ENCODE results near the gene TTN.

Gene TTN

DNA sequence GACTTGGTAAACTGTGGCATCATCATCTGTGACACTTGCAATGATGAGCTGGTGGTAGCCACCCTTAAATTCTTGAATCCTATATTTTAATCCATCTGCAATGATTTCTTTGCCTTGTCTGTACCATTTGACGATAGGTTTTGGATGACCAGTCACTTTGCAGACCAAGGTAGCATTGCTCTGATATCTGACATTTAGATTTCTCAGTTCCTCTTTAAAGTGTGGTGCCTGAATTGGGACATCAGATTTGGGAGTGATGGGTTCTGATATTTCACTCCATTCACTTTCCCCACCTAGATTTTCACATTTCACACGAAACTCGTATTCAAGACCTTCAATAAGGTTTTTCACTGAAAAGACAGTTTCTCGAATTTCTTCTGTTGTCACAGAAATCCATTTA lies 271.2 kb downstream of the TTN start:
- no peak overlapping the region for H3K27ac ChIP-seq
- POLR2A ChIA-PET (ENCODE audit: low non-redundant PET), result no interaction called here
- TF ChIP-seq, protein P1, sequence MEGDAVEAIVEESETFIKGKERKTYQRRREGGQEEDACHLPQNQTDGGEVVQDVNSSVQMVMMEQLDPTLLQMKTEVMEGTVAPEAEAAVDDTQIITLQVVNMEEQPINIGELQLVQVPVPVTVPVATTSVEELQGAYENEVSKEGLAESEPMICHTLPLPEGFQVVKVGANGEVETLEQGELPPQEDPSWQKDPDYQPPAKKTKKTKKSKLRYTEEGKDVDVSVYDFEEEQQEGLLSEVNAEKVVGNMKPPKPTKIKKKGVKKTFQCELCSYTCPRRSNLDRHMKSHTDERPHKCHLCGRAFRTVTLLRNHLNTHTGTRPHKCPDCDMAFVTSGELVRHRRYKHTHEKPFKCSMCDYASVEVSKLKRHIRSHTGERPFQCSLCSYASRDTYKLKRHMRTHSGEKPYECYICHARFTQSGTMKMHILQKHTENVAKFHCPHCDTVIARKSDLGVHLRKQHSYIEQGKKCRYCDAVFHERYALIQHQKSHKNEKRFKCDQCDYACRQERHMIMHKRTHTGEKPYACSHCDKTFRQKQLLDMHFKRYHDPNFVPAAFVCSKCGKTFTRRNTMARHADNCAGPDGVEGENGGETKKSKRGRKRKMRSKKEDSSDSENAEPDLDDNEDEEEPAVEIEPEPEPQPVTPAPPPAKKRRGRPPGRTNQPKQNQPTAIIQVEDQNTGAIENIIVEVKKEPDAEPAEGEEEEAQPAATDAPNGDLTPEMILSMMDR (conservative IDR thresholded peaks at IDR 0.05; ENCODE audit: low read depth), result no peak
- CTCF ChIA-PET, result no interaction called here
- no peak for DNase-seq (ENCODE audit: low spot score)

DNA sequence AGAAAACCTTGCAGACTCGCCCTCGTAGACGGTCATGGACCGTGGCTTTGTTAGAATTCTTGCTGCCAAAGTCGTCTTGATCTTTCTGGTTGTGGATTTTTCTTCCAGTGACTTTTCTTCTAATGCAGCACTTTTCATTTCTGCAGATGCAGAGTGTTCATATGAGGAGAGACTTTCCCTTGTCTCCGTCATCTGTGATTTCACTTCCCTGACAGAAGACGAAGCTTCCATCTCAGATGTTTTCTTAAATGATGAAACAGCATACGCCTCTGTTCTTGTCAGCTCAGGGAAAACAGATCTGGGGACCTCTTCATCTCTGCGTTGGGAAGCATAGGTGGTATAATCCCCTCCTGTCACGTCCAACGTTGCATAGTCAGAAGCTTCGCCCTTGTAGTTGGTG lies 276.1 kb downstream of the TTN start:
- no peak overlapping the region for H3K27ac ChIP-seq
- DNase-seq (ENCODE audit: low spot score), result no peak
- TF ChIP-seq, protein P1 (conservative IDR thresholded peaks at IDR 0.05; ENCODE audit: low read depth), result no peak
- POLR2A ChIA-PET (ENCODE audit: low non-redundant PET), result no interaction called here
- CTCF ChIA-PET, result interaction anchor here (0.6 kb wide), 1 partner anchor 32 kb away, joined by 3 read pairs; no protein-coding TSS in a partner anchor

DNA sequence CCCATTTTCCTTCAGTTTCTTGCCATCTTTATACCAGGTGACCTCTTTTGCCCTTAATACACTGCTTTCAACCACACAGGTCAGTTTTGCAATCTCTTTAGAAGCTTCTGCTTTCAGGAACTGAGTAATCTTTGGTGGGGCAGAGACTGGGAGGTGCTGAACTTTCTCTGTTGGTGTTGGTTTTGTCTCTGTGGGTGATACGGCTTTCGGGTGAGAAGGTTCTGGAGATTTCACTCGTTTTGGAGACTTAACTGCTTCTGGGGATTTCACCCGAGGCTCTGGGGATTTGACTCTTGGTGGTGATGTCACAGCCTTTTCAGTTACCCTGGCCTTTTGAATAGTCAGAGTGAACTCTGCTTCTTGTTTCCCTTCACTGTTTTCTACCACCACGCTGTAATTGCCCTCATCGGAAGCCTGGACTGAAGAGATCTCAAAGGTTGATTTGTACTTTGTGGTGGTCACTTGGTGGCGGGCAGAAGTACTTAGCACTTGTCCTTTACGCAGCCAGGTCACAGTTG lies 276.5 kb downstream of the TTN start:
- DNase-seq (ENCODE audit: low spot score), result no peak
- TF ChIP-seq, protein P1 (conservative IDR thresholded peaks at IDR 0.05; ENCODE audit: low read depth), result no peak
- ChIA-PET POLR2A (ENCODE audit: low non-redundant PET) (no interaction called here), CTCF (no interaction called here)
- H3K27ac ChIP-seq, result no peak overlapping the region

DNA sequence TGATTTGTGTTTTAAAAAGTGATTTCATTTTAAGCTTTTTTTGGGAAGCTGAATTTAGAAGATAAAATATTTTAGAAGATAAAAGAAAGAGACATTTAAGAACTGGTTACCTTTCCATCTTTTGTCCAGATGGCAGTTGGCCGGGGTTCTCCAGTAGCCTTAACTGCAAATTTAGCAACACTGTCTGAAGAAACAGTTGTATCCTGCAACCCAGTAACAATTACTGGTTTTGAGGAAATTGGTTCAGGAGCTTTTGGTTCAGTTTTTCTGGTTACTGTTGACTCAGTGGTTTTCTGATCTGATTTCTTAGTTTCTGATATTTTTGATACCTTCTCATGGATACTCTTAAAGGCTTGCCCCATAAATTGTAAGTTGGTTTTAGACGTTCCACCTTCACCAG lies 277.1 kb downstream of the TTN start:
- POLR2A ChIA-PET (ENCODE audit: low non-redundant PET), result no interaction called here

DNA sequence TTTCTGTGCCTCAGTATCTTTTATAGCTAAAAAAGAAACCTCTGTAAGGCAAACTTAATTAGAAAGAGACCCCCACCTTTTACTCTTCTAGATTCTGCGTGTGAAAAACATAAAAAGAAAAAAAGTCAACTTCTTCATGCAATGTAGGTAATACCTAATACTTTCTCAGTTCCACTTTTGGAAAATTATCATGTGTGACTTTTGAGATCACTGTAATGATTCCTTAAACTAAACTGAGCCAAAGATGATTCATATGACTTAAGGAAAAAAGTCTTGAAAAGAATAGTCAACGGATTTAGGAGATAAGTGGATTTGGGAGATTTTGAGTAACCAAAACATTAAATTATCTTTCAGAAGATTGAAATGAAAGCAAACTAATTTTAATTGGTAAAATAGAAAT lies 278.0 kb downstream of the TTN start:
- POLR2A ChIA-PET (ENCODE audit: low non-redundant PET), result no interaction called here
- DNase-seq (ENCODE audit: low spot score), result no peak
- TF ChIP-seq, protein P1 (conservative IDR thresholded peaks at IDR 0.05; ENCODE audit: low read depth), result no peak
- CTCF ChIA-PET, result no interaction called here
- H3K27ac ChIP-seq, result no peak overlapping the region

More for the DNA sequence above, 277.1 kb downstream of the TTN start:
- no peak overlapping the region for H3K27ac ChIP-seq
- TF ChIP-seq, protein P1 (conservative IDR thresholded peaks at IDR 0.05; ENCODE audit: low read depth), result no peak
- CTCF ChIA-PET, result no interaction called here
- DNase-seq (ENCODE audit: low spot score), result no peak

DNA sequence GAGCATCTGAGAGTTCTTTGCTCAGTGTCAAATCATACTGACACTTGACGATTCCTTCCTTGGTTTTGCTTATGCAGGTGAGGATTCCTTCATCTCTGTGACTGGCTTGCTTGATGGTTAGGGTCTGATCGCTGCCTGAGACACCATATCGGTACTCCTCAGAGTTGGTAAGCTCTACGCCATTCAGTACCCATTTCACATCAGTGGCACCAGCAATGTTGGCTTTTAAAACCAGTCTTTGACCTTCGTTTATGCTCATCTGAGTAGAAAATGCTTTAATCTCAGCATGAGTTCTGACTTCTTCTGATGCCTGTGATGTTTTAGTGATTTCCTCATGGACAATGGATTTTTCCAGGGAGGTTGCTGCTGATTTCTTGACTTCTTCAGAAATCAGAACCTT lies 278.6 kb downstream of the TTN start:
- no peak overlapping the region for H3K27ac ChIP-seq
- ChIA-PET POLR2A (ENCODE audit: low non-redundant PET) (no interaction called here), CTCF (interaction anchor here (0.6 kb wide), 1 partner anchor 14 kb away, joined by 8 read pairs; no protein-coding TSS in a partner anchor)
- TF ChIP-seq, protein P1 (conservative IDR thresholded peaks at IDR 0.05; ENCODE audit: low read depth), result no peak
- no peak for DNase-seq (ENCODE audit: low spot score)

DNA sequence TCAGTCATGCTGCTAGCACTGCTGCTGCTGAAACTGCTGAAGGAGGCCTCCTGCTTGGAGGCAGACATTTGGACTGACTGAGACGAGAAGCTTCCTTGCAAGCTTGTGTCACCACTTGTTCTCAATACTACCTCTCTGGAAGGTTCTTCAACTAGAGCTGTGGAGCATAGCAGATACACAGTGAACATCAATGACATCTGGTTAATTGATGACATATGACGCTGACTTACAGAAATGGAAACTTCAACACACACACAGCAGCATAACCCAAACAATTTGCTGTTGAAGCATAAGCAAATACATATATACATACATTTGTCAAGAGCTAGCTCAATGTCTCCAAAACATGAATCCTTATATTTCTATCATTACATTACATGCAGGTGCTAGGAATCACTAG lies 279.6 kb downstream of the TTN start:
- H3K27ac ChIP-seq, result no peak overlapping the region
- ChIA-PET POLR2A (ENCODE audit: low non-redundant PET) (no interaction called here), CTCF (no interaction called here)
- TF ChIP-seq, protein P1 (conservative IDR thresholded peaks at IDR 0.05; ENCODE audit: low read depth), result no peak
- no peak for DNase-seq (ENCODE audit: low spot score)
